GM21529 (cell line): ENCODE data around the gene CDK6.
"Not testable (repeated sequence)": the region's sequence is repeated elsewhere in the genome, so short reads cannot be mapped to it uniquely, and the experiment has no call there.

Source experiments
- ATAC-seq: cut with Tn5 transposase; IDR thresholded peaks from one replicate; pipeline ENCODE4 v1.9.1; 2021; ENCODE audit not compliant: unreplicated experiment

Gene CDK6

DNA sequence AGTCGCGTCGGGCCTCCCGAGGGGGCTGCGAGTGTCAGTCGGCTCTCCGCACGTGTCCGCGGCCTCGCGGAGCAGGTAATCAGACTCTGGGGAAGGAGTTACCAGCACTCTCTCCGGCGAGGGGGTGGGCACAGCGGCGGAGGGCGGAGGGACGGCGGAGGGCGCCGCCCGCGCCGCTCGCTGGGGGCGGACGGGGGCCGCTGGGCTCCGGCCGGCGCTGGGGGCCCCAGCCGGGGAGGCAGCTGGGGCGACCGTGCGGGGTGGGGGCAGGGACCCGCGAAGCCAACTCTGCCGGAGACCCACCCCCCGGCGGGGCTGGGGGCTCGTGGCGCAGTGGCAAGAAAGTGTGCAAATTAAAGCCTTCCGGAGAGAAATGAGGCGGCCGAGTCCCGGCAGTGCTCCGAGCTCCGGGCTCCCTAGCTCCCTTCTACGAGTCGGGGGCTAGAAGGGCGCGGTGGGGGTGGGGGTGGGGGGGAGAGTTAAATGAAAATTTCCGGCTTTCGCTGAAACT is at the start of gene CDK6:
TSS of gene CDK6 (minus strand) at position 85 of the 511 bp plus-strand sequence. CDS start 3,250 bp downstream, outside the sequence.
- ATAC-seq = peak; percentile 33

DNA sequence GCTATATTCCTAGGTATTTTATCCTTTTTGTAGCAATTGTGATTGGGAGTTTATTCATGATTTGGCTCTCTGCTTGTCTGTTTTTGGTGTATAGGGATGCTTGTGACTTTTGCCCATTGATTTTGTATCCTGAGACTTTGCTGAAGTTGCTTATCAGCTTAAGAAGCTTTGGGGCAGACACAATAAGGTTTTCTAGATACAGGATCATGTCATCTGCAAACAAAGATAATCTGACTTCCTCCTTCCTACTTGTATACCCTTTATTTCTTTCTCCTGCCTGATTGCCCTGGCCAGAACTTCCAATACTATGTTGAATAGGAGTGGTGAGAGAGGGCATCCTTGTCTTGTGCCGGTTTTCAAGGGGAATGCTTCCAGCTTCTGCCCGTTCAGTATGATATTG is 49.7 kb upstream of the CDK6 start:
- not testable (repeated sequence) for ATAC-seq

DNA sequence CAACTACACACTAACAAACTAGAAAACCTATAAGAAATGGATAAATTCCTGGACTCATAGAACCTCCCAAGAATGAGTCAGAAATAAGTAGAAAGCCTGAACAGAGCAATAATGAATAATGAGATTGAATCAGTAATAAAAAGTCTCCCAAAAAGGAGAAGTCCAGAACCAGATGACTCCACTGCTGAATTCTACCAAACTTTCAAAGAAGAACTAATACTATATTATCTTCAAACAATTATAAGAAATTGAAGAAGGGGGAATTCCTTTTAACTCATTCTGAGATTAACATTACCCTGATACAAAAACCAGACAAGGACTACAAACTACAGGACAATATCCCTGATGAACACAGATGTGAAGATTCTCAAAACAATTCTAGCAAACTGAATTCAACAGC is 47.8 kb upstream of the CDK6 start:
- no peak for ATAC-seq

DNA sequence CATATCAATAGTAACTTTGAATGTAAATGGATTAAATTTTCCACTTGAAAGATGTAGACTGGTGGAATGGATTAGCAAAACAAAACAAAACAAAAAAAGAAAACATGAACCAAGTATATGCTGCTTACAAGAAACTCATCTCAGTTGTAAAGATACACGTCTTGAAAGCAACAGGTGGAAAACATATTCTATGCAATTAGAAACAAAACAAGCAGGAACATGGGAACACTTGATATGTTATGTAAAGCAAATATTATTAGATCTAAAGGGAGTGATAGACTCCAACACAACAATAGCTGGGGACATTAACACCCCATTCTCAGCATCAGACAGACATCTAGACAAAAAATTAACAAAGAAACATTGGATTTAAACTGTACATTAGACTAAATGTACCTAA is 46.4 kb upstream of the CDK6 start:
- no peak for ATAC-seq

GRCh38 chr7:92881091-92881485 is 44.7 kb upstream of the CDK6 start:
- no peak for ATAC-seq

DNA sequence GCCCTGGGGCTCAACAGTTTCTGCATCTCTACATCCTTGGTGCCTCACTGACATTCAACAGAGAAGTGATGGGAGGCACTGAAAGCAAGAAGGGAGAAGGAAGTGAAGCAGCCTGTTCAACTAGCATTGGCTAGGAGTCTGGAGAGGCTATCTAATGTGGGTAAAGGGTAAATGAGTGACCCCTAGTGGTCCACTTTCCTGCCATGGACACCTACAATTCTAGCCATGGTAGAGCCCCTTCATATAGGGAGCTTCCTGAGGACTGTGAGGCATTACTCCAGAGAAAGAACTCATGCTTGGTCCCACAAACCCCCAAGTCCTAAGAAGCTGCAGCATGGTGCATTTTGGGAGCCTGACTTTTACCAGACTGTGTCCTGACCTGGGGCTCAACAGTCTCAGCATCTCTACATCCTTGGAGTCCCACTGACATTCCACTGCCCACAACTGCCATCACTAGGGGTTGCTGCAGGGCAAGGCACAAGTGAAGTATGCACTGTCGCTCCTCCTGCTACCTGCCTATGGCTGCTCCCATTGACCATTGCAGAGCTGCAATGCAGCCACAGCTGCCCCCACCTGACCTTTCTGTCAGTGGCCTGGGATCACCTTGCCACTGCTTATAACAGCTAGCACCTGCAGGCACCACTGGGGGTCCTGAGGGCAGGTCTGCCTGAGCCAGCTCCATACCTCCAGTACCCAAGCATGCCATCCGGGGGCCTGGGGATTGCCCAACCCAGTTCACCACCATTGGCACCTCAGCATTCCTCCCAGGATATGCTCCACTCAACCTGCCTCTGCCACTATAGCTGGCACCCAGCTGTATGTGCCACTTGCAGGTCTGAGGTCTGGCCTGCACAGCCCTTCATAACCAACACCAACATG is 44.1 kb upstream of the CDK6 start:
- ATAC-seq = peak; percentile 71

DNA sequence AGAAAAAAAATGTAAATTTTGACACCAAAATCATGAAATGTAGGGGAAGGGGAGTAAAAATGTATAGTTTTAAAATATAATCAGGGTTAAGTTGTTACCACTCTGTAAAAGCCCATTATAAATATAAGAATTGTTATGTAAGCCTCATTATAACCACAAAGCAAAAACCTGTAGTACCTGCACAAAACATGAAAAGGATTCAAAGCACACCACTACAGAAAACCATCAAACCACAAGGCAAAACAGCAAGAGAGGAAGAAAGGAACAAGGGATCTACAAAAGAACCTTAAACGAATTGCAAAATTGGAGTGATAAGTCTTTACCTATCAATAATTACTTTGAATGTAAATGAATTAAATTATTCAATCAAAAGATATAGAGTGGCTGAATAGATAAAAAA is 41.0 kb upstream of the CDK6 start:
- no peak for ATAC-seq

GRCh38 chr7:92876836-92877235 is 40.5 kb upstream of the CDK6 start:
- ATAC-seq = no peak

GRCh38 chr7:92875719-92876118 is 39.3 kb upstream of the CDK6 start:
- no peak for ATAC-seq

DNA sequence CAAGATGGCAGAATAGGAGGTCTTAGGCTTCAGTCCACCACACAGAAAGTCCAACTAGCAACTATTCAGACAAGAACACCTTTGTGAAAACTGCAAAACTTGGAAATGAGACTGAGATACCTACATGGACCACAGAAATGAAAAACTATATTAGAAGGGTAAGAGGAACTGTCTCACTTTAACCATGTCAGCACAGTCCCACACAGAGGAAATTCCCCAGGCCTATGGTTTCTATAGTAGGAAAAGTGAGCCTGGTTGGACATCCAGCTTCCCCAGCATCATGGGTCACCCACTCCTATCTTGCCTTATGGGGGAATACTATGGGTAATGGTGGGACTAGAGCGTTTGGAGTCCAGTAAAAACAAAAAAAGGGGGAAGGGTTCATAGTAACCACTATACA is 38.8 kb upstream of the CDK6 start:
- ATAC-seq = no peak

GRCh38 chr7:92874567-92874966 is 38.2 kb upstream of the CDK6 start:
- no peak for ATAC-seq

DNA sequence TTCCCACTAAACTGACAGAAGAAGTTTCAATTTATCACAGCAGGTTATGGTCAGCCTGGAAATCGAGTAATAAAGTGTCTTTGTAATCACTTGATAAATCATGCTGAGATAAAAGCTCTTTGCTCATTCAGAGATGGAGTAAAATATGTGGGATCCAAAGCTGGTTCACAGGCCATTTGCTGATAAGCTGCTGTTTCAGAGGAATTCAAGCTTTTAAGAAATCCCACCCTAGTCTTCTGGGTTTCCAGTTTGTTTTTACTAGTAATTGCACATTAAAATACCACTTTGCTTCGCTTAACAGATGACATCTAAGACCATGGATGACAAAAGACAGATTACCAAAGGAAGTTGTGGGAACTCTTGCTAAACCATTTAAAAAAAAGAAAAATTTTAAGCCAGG is 37.4 kb upstream of the CDK6 start:
- no peak for ATAC-seq

- ATAC-seq = no peak
These were observed 36.3 kb upstream of the CDK6 start for GRCh38 chr7:92872701-92873100.

DNA sequence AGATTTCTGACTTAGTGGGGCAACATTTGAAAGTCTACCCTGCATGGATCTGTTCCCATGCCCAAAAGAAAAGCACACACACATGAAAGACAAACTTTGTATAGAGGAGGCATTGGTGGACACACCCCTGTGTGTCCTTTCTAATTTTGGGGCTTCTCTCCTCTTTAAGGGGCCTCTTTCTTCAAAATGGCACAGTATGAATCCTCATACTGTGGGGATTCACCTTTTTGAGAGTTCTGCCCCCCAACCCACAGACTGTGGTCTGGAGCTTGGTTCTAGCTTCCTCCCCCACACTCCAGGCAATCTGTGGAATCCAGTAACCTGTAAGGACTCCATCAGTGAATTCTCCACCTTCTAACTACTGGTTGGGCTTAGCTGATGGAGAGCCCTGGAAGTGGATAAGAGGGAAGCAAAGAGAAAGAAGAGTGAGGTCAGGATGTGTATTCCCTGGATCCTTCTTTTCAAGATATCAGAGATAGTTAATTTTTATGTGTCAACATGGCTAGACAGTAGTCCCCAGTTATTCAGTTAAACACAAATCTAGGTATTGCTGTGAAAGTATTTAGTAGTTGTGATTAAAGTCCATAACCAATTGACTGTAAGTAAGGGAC is 32.4 kb upstream of the CDK6 start:
- no peak for ATAC-seq

DNA sequence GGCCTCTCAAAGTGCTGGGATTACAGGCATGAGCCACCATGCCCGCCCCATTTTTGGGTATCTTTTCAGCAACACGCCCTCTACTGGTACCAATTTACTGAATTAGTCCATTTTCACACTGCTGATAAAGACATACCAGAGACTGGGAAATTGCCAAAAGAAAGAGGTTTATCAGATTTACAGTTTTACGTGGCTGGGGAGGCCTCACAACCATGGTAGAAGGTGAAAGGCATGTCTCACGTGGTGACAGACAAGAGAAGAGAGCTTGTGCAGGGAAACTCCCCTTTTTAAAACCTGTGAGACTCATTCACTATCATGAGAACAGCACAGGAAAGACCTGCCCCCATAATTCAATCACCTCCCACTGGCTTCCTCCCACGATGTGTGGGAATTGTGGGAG is 27.8 kb upstream of the CDK6 start:
- ATAC-seq = not testable (repeated sequence)

DNA sequence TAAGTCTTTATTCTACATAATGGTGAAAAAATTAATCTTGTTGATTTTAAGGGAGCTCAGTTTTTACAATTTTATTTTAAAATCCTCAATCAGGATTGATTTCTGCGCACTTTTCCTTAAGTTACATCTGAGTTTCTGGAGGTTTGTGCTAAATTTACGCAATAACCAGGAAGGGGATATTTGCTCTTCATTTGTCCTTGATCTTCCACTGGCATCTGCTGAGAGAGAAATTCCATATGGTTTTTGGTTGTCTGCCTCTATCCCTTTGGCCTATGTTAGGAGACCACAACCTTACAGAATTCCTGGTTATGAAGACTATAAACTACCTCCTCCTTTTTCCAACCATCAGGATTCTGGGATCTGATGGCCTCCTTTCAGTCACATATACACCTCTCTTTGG is 20.1 kb upstream of the CDK6 start:
- ATAC-seq = no peak

- peak; percentile 83 for ATAC-seq
These were observed 18.3 kb upstream of the CDK6 start for GRCh38 chr7:92854501-92855238.

- ATAC-seq = no peak
These were observed 15.4 kb upstream of the CDK6 start for GRCh38 chr7:92851732-92852131.

GRCh38 chr7:92850516-92850915 is 14.1 kb upstream of the CDK6 start:
- no peak for ATAC-seq

- ATAC-seq = no peak
These were observed 12.9 kb upstream of the CDK6 start for GRCh38 chr7:92849322-92849721.

DNA sequence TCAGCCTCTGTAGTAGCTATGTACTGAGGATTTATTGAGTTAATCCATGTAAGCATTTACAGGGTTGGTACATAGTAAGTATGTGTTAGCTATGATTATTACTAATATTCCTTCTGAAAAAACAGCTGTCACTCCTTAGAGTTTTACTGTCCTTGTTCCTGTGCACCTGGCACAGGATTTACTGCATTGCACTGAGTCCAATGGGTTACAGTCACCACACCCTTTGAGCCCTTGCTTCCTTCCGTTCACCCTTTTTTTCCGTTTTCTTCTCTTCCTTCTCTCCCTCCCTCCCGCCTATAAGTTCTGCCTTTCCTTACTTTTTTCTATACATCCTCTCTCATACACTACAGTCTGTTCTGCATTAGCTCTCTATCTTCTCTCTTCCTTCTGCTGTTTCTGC is 12.5 kb upstream of the CDK6 start:
- no peak for ATAC-seq

GRCh38 chr7:92848441-92848840 is 12.1 kb upstream of the CDK6 start:
- no peak for ATAC-seq
